ENCODE data around the gene PIP.
A peak's percentile ranks its signal among the peaks of the same experiment; 100 is the strongest.
"Not testable (repeated sequence)": the region's sequence is repeated elsewhere in the genome, so short reads cannot be mapped to it uniquely, and the experiment has no call there.

The PIP gene

DNA sequence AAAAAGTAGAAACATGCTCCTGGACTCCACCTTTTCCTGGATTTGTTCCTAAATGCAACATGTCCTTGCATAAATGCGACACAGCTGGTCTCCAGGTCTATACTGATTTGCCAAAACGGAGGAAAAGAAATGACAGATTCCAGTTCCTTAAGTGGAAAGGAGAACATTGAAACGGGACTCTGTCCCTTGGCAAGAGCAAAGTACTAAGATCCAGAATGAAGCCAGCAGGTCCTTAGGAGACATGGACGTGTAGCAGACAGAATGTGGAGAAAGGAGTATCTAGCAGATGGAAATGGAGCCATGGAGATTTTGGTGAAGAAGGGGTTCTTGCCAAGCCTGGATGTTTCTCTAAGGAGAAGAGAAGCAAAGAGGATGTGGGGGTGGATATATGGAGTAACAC is 16.2 kb downstream of the PIP start:
- TF ChIP-seq CTCF (conservative IDR thresholded peaks at IDR 0.05; ENCODE audit: control insufficient read depth, insufficient read depth, low read depth, low read length): no peak
- H3K4me3 ChIP-seq (ENCODE audit: control insufficient read depth, low read depth, low read length): no peak overlapping the region
- no peak for DNase-seq (ENCODE audit: low read depth)

GRCh38 chr7:143148651-143149050 is 16.8 kb downstream of the PIP start:
- no peak for DNase-seq (ENCODE audit: low read depth)
- H3K4me3 ChIP-seq (ENCODE audit: control insufficient read depth, low read depth, low read length): no peak overlapping the region
- TF ChIP-seq CTCF (conservative IDR thresholded peaks at IDR 0.05; ENCODE audit: control insufficient read depth, insufficient read depth, low read depth, low read length): no peak

DNA sequence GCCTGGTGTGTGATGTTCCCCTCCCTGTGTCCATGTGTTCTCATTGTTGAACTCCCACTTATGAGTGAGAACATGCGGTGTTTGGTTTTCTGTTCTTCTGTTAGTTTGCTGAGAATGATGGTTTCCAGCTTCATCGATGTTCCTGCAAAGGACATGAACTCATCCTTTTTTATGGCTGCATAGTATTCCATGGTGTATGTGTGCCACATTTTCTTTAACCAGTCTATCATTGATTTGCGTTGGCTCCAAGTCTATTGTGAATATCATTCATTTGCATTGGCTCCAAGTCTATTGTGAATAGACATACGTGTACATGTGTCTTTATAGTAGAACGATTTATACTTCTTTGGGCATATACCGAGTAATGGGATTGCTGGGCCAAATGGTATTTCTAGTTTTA is 18.8 kb downstream of the PIP start:
- not testable (repeated sequence) for DNase-seq (ENCODE audit: low read depth)

DNA sequence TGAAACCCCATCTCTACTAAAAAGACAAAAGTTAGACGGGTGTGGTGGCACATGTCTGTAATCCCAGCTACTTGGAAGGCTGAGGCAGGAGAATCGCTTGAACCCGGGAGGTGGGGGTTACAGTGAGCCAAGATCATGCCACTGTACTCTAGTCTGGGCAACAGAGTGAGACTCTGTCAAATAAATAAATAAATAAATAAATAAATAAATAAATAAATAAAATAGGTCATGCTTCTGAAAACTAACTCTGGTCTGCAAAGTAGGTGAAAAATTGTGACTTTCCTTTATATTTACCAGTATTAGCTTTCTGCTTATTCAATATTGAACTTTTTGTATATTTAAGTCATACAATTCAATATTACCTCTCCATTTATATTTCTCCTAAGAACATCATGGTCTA is 26.7 kb downstream of the PIP start:
- H3K4me3 ChIP-seq (ENCODE audit: control insufficient read depth, low read depth, low read length); DNase-seq (ENCODE audit: low read depth): not testable (repeated sequence)

More for the DNA sequence above, 18.8 kb downstream of the PIP start:
- H3K4me3 ChIP-seq (ENCODE audit: control insufficient read depth, low read depth, low read length): not testable (repeated sequence)

GRCh38 chr7:143171697-143172096 is 39.8 kb downstream of the PIP start:
- DNase-seq (ENCODE audit: low read depth): no peak
- TF ChIP-seq CTCF (conservative IDR thresholded peaks at IDR 0.05; ENCODE audit: control insufficient read depth, insufficient read depth, low read depth, low read length): no peak

DNA sequence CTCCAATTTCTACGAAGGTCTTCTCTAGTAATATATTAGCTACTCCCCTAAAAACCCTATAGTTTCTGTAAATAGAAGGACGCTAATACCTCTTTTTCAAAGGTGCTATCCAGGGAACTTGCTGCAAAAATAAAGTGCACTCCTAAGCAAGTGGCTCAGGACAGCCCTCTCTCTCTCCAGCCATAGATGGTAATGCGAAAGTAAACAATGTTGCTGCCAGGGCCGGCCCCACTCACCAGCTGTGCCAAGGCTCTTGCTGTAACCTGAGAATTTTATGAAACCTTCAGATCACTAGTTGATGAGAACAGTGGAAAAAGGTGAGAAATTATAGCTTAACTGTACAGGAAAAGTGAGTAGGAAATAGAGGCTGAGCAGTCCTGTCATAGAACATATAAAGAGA is 40.5 kb downstream of the PIP start:
- peak; percentile 25 for DNase-seq (ENCODE audit: low read depth)
- TF ChIP-seq CTCF (conservative IDR thresholded peaks at IDR 0.05; ENCODE audit: control insufficient read depth, insufficient read depth, low read depth, low read length): no peak
- H3K4me3 ChIP-seq (ENCODE audit: control insufficient read depth, low read depth, low read length): no peak overlapping the region

More at GRCh38 chr7:143171697-143172096, 39.8 kb downstream of the PIP start:
- no peak overlapping the region for H3K4me3 ChIP-seq (ENCODE audit: control insufficient read depth, low read depth, low read length)

- H3K4me3 ChIP-seq (ENCODE audit: control insufficient read depth, low read depth, low read length): no peak overlapping the region
- DNase-seq (ENCODE audit: low read depth): no peak
- TF ChIP-seq CTCF (conservative IDR thresholded peaks at IDR 0.05; ENCODE audit: control insufficient read depth, insufficient read depth, low read depth, low read length): no peak
These were observed 44.3 kb downstream of the PIP start for GRCh38 chr7:143176128-143176527.

- no peak overlapping the region for H3K4me3 ChIP-seq (ENCODE audit: control insufficient read depth, low read depth, low read length)
- no peak for DNase-seq (ENCODE audit: low read depth)
- no peak for TF ChIP-seq CTCF (conservative IDR thresholded peaks at IDR 0.05; ENCODE audit: control insufficient read depth, insufficient read depth, low read depth, low read length)
These were observed 45.7 kb downstream of the PIP start for GRCh38 chr7:143177374-143178119.

GRCh38 chr7:143180771-143181170 is 48.9 kb downstream of the PIP start:
- DNase-seq (ENCODE audit: low read depth); H3K4me3 ChIP-seq (ENCODE audit: control insufficient read depth, low read depth, low read length): not testable (repeated sequence)

Data from fibroblast of mammary gland (primary cell).